Heart left ventricle (tissue), 16 donors: ENCODE data around the gene C22orf39. TPM values are rescaled to one million over a fixed set of nuclear protein-coding genes. Genes with fewer than 3 reads are reported as not detected.

Experiments
- ATAC-seq, 4 donors: fragments of 200-7000 bp; cut with Tn5 transposase; one replicate each; pipeline ENCODE4 v1.9.1; 2020 to 2022; ENCODE audit warnings: moderate library complexity in 4 of 4, mild to moderate bottlenecking in 3 of 4, moderate number of reproducible peaks in 1 of 4
- DNase-seq, 5 donors: peaks; one replicate each; pipeline ENCODE4 v3.0.0-alpha.2; 2020
- H3K27ac ChIP-seq, 12 donors: fragments of 200-600 bp; sonication (generic) in 4 of 12; one replicate each; pipeline versions ENCODE4 v1.5.0 to v1.8.0; 2016 to 2022; ENCODE audit warnings: mild to moderate bottlenecking in 2 of 12
- H3K27me3 ChIP-seq, 9 donors: fragments of 200-600 bp; sonication (generic) in 2 of 9; one replicate each; pipeline versions ENCODE4 v1.5.1 to v1.8.0; 2016 to 2022; ENCODE audit warnings: mild to moderate bottlenecking in 3 of 9
- H3K36me3 ChIP-seq, 9 donors: fragments of 200-600 bp; sonication (generic) in 2 of 9; one replicate each; pipeline versions ENCODE4 v1.5.0 to v1.8.0; 2018 to 2022; ENCODE audit warnings: mild to moderate bottlenecking in 2 of 9
- H3K4me1 ChIP-seq, 12 donors: fragments of 200-600 bp; sonication (generic) in 4 of 12; one replicate each; pipeline versions ENCODE4 v1.5.0 to v1.8.0; 2016 to 2022; ENCODE audit warnings: mild to moderate bottlenecking in 3 of 12
- H3K4me3 ChIP-seq, 12 donors: fragments of 200-600 bp; sonication (generic) in 4 of 12; one replicate each; pipeline versions ENCODE4 v1.5.0 to v1.8.0; 2017 to 2022; ENCODE audit warnings: mild to moderate bottlenecking in 9 of 12, moderate library complexity in 4 of 12
- H3K9me3 ChIP-seq, 12 donors: fragments of 200-600 bp; sonication (generic) in 4 of 12; one replicate each; pipeline versions ENCODE4 v1.5.0 to v1.8.0; 2016 to 2022; ENCODE audit warnings: mild to moderate bottlenecking in 1 of 12
- POLR2A ChIP-seq, 2 donors: fragments of 450-650 bp; IDR thresholded peaks; one replicate each; pipeline ENCODE4 v1.6.1; 2017; ENCODE audit warnings: antibody characterized with exemption in 2 of 2, mild to moderate bottlenecking in 2 of 2, moderate library complexity in 2 of 2
- WGBS, 4 donors: extraction: QIAGEN DNeasy Blood & Tissue Kit in 2 of 4; methylation state at CpG; one replicate each; pipeline versions ENCODE4 v1.1.5 to v1.1.7; 2013 to 2018; 5-methylcytosine and 5-hydroxymethylcytosine counted together
- intact Hi-C, 10 donors: fragments of 100-400 bp; cut with DNase I; formaldehyde crosslinking; loops; one replicate each; pipeline versions ENCODE4 v1.11.1 to v1.14.2; 2022
- polyA plus RNA-seq, 2 donors: library from polyadenylated mRNA; stranded (reverse); fragments of 200-250 nt; gene quantifications; one replicate each; pipeline ENCODE4 v1.2.3, GENCODE V29; 2013
- total RNA-seq, 9 donors: library from RNA; depleted of rRNA in 2 of 9; stranded (reverse); fragments of >200 nt in 2 of 9; fragmentation: NEBNext Ultra II Directional in 3 of 9; extraction: Animal tissue kit (Norgen Biotek cat#: 25700) in 3 of 9; gene quantifications; one replicate each; pipeline versions ENCODE4 v1.1.0 to v1.2.4, GENCODE V29; 2016 to 2023
- TF ChIP-seq, protein P1 (sequence below), 12 donors: fragments of 200-600 bp; sonication (generic) in 4 of 12; IDR thresholded peaks; one replicate each; pipeline versions ENCODE4 v1.5.0 to v1.8.0; 2018 to 2022; ENCODE audit warnings: antibody characterized with exemption in 12 of 12, mild to moderate bottlenecking in 5 of 12
- donor health status: ischemic (EF 13 %, LVEDD 7.1; RV severe dilation, severe dysfunction).
- donor health status: healthy with polysubstance abuse.
- donor health status: DM: no; HTN: yes; CAD: no.
- donor health status: DM: no; HTN: no; CAD: no.
- donor health status: ischemic (EF 25% LVEDD 6.9; RV normal size, moderate dysfunction).
- donor health status: ischemic (EF 25% LVEDD 5.7; RV mildly dilated, moderate dysfunction).
- donor health status: healthy.
- donor health status: DM: yes; HTN: yes; CAD: no.
- donor health status: ischemic (EF 35%, LVEDD 5.7; RV mildly dilated, moderate dysfunction).
- donor health status: nonischemic (EF 11% LVEDD 7.7; RV severe dilation, severe dysfunction).
- donor health status: DM: yes; HTN: yes; CAD: no.
- donor health status: PGD.
- donor health status: ischemic (EF 29% LVEDD 5.4; RV normal size, mild dysfunction).
- donor health status: nonischemic (EF 23%, LVEDD 6.1; RV moderate dilation, normal function).

The C22orf39 gene
- total and polyA plus RNA-seq, 11 donors: 39.1 to 115 (median 53.6) TPM

DNA sequence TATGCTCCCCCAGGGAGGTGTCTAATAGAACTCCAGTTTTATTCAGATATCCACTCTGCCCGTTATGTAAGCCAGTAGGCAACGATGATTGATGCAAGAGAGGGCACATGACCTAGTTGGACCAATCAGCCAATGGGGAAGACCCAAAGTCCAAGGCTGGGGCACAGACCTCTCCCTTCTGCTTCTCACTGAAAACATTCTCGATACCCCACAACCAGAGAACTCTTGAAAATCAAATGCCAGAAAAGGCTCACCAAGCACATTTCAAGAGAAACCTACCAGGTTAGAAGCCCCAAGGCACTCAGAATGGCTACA, 23.4 kb downstream of the C22orf39 start:
- no peak overlapping the region for H3K27ac ChIP-seq
- no peak for ATAC-seq
- no peaks in the 10 kb centered on the region for H3K36me3 ChIP-seq
- intact Hi-C loops: no loop called here
- DNase-seq: no peak
- H3K27me3 ChIP-seq: no peaks in the 10 kb centered on the region
- H3K9me3 ChIP-seq: no peaks in the 10 kb centered on the region
- 86 to 93% (median 90%) methylated on average over 3 of the region's 3 CpGs for WGBS, 4 donors
- TF ChIP-seq, protein P1, sequence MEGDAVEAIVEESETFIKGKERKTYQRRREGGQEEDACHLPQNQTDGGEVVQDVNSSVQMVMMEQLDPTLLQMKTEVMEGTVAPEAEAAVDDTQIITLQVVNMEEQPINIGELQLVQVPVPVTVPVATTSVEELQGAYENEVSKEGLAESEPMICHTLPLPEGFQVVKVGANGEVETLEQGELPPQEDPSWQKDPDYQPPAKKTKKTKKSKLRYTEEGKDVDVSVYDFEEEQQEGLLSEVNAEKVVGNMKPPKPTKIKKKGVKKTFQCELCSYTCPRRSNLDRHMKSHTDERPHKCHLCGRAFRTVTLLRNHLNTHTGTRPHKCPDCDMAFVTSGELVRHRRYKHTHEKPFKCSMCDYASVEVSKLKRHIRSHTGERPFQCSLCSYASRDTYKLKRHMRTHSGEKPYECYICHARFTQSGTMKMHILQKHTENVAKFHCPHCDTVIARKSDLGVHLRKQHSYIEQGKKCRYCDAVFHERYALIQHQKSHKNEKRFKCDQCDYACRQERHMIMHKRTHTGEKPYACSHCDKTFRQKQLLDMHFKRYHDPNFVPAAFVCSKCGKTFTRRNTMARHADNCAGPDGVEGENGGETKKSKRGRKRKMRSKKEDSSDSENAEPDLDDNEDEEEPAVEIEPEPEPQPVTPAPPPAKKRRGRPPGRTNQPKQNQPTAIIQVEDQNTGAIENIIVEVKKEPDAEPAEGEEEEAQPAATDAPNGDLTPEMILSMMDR (IDR thresholded peaks at IDR 0.05): no peak
- TF ChIP-seq POLR2A (IDR thresholded peaks at IDR 0.05): no peak
- H3K4me3 ChIP-seq: no peak overlapping the region
- H3K4me1 ChIP-seq: peaks cover 0 to 77% (median 20%) of the 10 kb centered on the region in 12 donors

DNA sequence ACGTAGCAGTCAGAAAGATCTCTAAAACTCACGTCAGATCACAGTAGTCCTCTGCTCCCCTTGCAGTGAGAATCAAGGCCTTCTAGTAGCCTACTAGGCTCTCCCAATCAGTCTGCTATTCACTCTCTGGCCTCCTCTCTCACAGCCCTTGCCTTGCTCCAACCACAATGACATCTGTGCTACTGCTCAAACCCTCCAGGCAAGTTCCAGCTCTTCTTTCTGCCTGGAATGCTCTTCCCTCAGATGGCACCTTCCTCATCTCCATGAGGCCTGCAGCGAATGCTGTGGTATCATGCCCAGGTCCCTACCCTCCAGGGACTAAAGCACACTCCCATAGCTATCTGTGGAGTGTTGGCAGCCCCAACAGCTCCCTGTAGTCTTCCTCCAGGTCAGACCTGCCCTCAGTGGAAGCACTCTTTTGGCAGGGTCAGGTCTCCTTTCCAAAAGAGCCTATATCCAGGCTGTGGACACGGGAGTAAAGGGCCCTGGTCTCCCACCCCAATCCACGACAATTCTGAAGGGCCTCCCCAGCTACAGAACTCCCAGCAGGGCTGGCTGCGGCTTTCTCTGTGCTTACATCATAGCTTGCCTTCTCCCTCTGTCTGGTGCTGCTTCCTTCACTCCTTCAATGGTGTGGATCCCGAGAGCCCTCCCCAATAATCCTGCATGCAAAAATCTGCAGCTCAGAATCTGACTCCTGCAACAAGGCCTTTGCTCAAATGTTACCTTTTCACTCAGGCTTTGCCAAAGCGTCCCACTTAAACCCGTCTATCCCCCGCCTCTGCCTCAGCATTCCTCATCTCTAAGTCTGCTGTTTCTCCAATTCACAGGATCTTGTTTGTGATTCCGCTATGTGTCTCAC, 24.8 kb downstream of the C22orf39 start:
- no peak overlapping the region for H3K4me3 ChIP-seq
- TF ChIP-seq POLR2A (IDR thresholded peaks at IDR 0.05): no peak
- TF ChIP-seq, protein P1 (IDR thresholded peaks at IDR 0.05): no peak
- H3K9me3 ChIP-seq: no peaks in the 10 kb centered on the region
- intact Hi-C loops: no loop called here
- H3K27ac ChIP-seq: no peak overlapping the region
- H3K36me3 ChIP-seq: no peaks in the 10 kb centered on the region
- ATAC-seq (peak in 1 of 4 donors; percentile 13), DNase-seq (no peak)
- no peaks in the 10 kb centered on the region for H3K27me3 ChIP-seq
- WGBS, 4 donors: 61 to 71% (median 69%) methylated on average over 11 of the region's 11 CpGs
- H3K4me1 ChIP-seq: peaks cover 0 to 67% (median 18%) of the 10 kb centered on the region in 12 donors

DNA sequence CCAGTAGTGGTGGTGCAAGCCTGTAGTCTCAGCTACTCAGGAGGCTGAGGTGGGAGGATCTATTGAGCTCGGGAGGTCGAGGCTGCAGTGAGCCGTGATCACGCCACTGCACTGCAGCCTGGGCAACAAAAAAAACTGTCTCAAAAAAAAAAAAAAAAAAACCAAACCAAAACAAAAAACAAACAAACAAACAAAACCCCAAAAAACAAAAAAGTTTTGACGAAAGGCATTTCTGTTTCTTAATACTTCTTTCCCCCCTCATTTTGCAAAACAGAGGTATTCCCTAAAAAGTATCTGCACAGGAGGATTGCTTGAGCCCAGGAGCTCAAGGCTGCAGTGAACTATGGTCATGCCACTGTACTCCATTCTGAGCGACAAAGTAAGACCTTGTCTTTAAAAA, 27.2 kb downstream of the C22orf39 start:
- no peak for DNase-seq
- H3K27ac ChIP-seq: no peak overlapping the region
- WGBS, 4 donors: 89 to 98% (median 93%) methylated on average over 6 of the region's 6 CpGs
- no peak for ATAC-seq
- no peaks in the 10 kb centered on the region for H3K27me3 ChIP-seq
- no peak overlapping the region for H3K4me3 ChIP-seq
- intact Hi-C loops: no loop called here
- no peaks in the 10 kb centered on the region for H3K36me3 ChIP-seq
- H3K9me3 ChIP-seq: no peaks in the 10 kb centered on the region
- H3K4me1 ChIP-seq: peaks cover 0 to 45% (median 18%) of the 10 kb centered on the region in 12 donors
- no peak for TF ChIP-seq POLR2A (IDR thresholded peaks at IDR 0.05)
- TF ChIP-seq, protein P1 (IDR thresholded peaks at IDR 0.05): no peak

DNA sequence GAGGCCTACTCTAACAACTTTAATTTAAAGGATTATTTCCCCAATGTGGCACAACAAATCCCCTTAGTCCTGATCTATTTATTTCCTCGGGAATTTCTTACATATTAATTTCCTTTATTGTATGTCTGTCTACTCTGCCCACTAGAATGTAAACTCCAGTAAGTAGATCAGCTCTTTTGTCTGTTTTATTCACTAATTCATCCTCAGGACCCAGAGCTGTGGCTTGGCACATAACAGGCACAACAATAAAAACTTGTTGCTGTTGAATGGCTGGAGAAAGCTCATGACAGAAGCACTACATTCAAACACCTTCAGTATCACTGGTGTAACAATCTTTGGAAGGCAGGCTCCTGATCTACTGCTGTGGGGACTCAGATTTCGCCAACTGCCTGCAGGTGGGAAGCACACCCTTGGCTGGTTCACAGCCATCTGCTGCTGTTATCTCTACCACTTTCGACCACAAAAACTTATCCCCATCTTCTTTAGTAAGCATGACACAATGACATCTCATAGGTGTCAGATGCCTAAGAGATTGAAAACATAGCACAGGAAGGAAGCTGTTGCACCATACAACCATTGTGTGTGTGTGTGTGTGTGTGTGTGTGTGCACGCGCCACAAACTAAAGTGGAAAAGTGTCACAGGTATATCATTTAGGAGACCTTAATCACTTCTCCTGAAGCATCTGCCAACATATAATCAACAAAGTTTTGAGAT, 27.9 kb downstream of the C22orf39 start:
- WGBS, 4 donors: 51 to 73% (median 68%) methylated on average over 5 of the region's 5 CpGs
- Histone ChIP-seq H3K9me3 (no peaks in the 10 kb centered on the region), H3K27ac (peak overlapping the region in 2 of 12 donors; percentile 22 to 60), H3K4me1 (peaks cover 0 to 41% (median 18%) of the 10 kb centered on the region in 12 donors), H3K4me3 (no peak overlapping the region), H3K27me3 (no peaks in the 10 kb centered on the region), H3K36me3 (no peaks in the 10 kb centered on the region)
- peak in 1 of 4 donors; percentile 55 for ATAC-seq
- no peak for DNase-seq
- intact Hi-C loops: no loop called here
- TF ChIP-seq POLR2A (IDR thresholded peaks at IDR 0.05): no peak
